Activated CD4-positive, alpha-beta T cell treated with anti-CD3 and anti-CD28 coated beads, Interleukin-2, Interleukin-6, amounts not matched to agents 100 ng/mL and 50 ng/mL, durations not matched to agents 16 hours and 8 hours (primary cell): Measurements from ENCODE around the gene ACADVL.
"Not testable (repeated sequence)": the region's sequence is repeated elsewhere in the genome, so short reads cannot be mapped to it uniquely, and the experiment has no call there.

Experiments used
- DNase-seq: peaks from one replicate; pipeline ENCODE4 v3.0.0-alpha.2; 2020

Gene ACADVL

DNA sequence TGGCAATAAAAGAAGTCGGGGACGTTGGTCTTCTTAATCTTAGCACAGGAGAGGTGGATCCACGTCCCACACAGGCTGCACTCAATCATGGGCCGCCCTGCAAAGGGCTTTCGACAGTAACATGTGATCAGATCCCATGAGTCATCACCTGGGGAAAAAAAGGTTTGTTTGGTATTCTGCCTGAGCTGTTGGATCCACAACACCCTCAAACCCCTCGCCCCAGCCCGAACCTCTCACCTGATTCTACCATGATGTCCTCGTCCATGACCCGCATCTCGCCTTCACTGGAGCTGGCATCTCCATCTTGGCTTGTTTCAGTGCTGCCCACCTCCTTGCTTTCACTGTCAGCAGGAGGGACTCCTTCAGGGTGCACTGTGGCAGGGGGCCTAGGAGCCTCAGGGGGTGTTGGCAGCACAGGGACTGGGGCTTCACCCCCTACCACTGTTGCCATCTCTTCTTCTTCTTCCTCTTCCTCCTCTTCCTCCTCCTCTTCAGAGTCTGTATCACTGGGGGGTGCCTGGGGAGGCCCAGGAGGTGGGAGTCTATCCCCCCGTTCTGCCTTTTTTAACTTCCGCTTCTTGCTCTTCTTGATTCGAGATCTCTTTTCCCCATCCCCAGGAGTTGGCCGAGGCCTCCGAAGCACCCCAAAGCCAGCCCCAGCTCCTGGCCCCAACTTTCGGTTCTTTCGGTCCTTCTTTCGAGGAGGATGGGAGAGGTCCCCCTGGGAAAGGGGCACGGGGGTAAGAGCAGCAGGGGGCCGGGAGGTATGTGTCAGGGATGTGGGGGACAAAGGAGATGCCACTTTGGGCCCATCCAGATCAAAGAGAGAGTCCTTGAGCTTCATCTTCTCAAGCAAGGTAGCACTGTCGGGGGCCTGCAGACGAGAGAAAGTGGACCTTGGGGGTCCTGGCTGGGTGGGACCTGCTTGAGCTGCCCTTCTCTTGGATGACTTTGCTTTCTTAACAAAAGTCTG lies 16.2 kb downstream of the ACADVL start:
- no peak for DNase-seq

DNA sequence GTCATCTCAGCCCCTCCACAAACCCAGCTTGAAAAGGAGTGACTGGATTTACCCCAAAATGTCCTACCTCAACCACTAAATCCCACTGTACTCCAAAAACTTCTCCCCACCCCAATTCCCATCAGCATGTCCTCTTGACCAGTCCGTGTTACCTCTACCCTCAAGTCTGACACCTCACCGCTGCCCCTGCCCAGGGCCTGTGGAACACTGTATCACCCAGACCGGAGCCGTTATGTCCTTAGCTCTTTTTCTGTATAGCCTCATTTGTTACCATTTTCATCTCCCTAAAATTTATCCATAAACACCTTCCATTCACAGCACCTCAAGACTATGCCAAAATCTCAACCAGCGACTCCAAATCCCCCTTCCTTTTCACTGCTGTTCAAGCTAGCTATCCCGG lies 17.1 kb downstream of the ACADVL start:
- no peak for DNase-seq

DNA sequence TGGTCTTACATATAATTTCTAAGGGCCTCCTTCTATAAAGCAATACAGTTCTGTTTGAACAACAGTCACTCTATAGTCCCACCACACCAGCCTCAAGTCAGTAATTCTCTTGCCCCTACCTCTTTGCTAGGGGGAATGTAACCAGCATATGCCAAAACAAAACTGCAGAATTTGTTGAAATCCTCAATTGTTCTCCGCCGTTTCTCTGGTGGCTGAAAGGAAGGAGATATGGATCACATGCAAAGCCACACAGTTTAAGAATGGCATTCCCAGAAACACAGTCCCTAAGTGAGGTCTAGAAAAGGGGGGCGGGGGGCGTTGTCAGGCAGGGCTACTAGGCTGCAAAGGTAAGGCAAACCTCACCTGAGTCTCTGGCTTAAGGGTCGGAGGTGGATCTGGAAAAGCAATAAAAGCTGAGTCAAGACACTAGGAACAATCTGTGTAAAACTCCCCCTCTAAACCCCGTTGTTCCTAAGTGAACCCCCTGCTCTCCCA lies 17.6 kb downstream of the ACADVL start:
- no peak for DNase-seq

DNA sequence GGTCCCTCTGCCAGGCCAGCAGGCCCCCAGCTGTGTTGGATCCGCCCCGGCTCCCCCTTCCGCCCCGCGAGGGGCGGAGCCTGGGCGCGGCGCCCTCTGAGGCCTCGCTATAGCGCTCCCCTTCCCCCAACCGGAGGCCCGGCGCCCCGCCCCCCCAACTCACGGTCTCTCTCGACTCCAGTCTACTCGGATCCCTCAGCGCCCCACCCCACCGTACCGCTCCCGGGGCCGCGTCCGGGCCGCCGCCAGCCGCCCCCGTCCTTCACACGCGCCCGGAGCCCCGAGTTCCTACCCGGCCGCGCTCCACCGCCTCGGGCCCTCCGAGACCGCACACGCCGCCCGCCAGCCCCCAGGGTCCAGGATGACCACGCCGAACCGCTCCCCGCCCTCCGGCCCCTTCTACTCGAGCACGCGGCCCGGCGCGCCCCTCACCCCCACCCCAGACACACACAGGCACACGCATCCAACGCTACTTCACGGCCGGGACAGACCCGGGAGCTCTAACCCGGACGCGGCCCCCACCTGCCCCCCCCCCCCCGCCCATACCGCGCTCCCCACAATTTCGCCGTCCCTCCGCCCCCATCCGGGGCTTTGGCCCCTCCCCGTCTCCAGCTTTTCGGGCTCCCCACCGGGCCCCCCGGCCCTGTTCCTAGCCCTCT lies 18.2 kb downstream of the ACADVL start:
- peak; percentile 90 for DNase-seq

- DNase-seq = peak; percentile 27
Observed at GRCh38 chr17:7238420-7239090, 18.8 kb downstream of the ACADVL start.

DNA sequence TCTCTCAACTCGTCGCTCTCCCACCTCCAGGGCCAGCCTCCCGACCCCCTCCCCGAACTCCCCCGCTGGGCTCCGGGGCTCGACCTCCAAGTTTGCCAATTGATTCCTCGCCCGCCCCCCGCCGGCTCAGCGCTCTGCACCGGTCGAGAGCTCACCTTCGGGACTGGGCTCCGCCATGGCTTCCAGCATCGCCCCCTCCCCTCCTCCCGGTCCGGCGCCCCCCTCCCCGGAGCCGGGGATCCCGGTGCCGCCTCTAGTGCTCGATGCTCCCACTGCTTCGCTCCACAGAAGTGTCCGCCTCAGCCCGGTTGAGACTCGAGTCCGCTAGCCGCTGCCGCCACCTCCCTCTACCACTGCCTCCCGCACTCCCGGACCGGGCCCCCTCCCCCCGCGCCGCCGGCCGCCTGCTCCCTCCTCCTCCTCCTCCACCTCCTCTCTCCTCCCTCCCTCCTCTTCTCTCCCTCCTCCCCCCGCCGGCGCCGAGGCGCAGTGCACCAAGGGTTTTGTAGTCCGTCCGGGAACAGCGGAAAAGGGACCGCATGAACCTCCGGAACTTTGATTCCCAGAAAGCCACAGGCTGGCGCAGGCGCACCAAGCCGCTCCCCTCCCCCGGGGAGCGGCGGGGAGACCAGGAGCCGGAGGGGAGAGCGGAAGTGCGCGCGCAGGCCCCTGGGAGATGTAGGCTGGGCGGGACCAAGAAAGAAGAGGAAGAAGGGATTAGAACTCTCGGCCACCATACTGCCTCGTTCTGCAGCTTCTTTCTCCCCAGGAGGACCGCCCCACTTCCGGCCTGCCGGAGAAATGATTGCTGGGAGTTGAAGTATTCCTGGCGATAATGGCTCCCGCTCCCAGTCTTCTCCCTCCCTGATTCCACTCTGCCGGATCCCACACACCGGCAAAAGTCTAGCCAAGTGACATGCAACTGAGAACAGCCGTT lies 19.6 kb downstream of the ACADVL start, which contains the start of gene PHF23:
Gene PHF23, minus strand, starts transcription at position 367 of the 937 bp plus-strand sequence. Its CDS starts 178 bp downstream, at position 189.
- peak; percentile 99 for DNase-seq

- no peak for DNase-seq
Observed at GRCh38 chr17:7240375-7240774, 20.6 kb downstream of the ACADVL start.

DNA sequence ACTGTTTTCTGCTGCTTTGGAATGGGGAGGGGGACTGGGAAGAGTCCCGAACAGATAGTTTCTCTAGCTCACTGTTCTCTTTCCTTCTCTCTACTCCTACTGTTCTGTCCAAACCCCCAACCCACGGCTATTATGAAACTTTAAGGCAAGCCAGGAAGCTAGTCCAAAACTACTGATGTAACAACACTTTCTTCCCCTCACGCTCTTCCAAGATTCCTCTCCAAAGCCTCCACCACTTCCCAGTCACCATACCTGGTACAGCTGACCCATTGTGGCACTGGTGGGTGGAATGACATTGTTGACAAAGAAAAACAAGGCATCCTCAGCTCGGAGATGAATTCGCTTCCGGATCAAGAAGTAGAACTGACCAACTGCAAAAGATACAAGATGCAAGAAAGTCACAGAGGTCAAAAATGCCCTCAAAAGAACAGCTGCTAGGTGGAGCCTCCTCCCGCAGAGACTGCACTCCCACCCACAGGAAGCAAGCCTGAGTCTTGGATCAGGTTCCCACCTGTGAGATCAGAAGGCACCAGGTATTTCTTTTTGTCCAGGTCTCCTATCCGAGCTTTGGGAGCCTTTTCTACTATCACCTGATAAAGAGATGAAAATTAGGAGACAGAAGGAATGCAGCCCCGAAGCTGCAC lies 21.5 kb downstream of the ACADVL start:
- DNase-seq = no peak

GRCh38 chr17:7241783-7242716 lies 22.3 kb downstream of the ACADVL start, which contains the start of gene GABARAP:
Gene GABARAP, minus strand, starts transcription at chr17:7242449. Its CDS starts 119 bp downstream, at chr17:7242330.
- DNase-seq = peak; percentile 91

DNA sequence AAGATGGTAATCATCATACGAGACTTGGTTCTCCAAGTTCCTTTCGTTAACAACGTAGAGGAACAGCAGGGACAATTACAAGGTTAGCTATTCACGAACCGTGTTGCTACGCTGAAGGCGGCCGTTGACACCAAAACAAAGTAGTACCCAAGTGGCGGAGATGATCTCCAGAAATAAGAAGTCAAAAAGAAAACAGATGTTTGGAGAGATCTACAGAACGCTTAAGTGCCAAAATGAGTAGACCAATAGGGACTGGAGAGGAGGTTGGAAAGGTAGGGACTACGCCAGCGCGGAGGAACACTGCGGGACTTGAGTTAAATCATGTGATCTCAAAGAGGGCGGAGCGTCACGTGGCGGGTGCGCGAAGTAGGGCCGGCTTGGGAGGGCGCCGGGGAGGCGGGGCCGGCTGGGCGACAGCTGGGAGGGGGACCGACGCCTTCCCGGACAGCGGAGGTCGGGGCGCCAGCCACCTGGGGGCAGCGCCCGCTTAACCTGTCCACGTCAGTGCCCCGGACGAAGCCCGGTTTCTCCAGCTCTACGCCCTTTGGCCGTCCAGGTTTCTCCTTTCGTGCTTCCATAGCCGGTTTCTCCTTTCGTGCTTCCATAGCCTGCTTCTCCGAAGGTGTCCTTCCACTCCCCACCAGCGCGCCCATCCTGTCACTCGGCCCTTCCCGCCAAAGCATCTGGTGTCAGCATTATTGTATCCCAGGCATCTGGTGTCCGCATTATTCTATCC lies 23.1 kb downstream of the ACADVL start:
- peak; percentile 93 for DNase-seq

GRCh38 chr17:7243453-7243729 lies 23.7 kb downstream of the ACADVL start:
- DNase-seq = no peak

- DNase-seq = not testable (repeated sequence)
Observed at GRCh38 chr17:7243838-7244237, 24.1 kb downstream of the ACADVL start.

DNA sequence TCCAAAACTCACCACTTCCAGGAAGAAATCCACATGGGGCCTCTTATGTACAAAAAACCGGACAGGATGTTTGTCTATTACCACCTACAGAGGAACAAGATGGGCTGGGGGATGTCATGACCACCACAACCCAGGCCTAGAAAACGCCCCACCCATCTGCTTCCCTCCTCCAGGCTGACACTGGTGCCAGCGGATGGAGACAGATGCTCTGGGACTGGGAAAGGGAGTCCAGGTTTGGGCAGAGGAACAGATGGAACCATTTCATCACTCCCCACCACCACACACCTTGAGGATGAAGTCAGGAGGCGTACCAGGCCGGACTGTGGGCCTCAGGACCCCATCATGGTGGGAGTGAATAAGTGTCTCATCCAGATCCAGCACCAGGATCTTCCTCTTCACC lies 27.0 kb downstream of the ACADVL start:
- no peak for DNase-seq

GRCh38 chr17:7248796-7249195 lies 29.1 kb downstream of the ACADVL start:
- DNase-seq = no peak

- DNase-seq = no peak
Observed at GRCh38 chr17:7249214-7249613, 29.5 kb downstream of the ACADVL start.

DNA sequence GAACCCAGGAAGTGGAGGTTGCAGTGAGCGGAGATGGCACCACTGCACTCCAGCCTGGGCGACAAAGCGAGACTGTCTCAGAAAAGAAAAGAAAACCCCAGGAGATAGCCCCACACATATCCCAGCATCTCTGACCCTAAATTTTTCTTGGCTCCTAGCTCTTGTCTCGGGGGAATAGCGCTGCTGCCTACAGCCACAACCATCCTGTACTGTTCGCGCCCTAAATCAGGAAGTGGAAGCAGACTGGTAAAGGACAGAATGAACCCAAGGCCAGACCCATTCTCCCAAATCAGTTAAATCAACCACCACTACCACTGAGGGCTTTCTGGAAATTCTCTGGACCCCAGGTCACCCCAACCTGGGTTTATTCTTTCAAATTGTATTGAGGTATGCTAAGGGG lies 30.1 kb downstream of the ACADVL start:
- no peak for DNase-seq

DNA sequence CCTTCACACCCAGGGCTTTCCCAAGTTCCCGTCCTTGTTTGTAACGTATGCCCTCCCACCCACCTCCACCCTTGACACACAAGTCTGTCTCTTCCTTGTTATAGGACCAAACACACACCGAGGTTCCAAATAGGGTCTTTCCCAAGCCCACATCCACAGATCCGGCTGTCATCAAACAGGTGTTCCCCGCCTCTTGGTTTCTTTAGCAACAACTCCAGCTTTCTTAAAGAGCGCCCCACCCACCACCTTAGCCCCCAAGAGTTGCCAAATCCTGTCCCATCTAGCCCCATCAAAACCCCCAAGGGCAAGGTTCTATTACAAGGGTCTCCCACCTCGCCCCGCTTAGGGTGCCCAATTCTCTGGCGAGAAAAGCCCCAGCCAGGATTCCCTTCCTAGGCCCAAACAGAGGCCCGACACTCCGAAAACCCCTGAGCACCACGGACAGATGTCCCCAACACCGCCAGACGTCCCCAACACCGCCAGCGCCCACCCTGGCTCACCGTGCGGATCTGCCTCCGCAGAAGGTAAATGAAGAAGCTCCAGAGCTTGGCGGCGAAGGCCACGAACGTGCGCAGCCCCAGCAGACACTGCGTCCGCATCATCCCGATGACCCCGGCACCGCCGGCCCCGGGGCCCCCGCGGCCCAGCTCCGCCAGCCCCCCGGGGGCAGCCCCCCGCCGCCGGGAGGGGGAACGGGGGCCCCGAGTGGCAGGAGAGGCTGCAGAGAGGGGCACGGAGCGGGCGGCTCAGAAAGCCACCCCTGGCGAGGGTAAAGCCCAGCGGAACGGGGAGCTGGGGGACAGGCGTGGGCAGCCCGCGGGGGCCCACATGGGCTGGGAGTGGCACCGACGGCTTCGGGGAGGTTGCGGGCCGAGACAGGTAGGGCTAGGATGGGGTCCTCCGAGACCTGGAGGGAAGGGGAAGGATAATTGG lies 31.2 kb downstream of the ACADVL start:
- DNase-seq = no peak

DNA sequence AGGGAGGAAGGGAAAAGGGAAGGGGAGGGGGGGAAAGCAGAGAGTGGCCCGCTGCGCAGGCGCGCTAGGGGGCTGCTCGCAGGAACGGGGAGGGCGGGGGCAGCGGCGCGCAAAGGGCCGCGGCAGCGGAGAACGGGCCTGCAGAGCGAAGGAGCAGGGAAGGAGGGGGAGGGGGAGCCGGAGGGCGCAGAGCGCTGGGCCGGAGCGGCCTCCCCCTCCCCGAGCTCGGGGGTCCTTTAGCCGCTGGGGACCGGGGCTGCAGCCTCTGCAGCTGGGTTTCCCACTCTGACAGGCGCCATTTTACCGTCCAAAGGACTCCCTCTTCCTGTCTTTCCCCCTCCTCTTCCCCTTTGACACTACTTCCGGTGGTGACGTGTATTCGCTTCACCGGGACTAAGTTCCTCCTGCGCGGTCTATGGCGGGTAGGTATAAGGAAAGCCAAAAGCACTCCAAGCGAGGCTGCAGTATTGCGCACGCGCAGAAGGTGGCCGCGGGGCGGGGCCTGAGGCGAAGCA lies 32.0 kb downstream of the ACADVL start, which contains the start of gene CTDNEP1:
Gene CTDNEP1, minus strand, starts transcription at position 74 of the 515 bp plus-strand sequence. CDS start 438 bp downstream, outside the sequence.
- DNase-seq = peak; percentile 100
